ENCODE results near the gene DSC2. TPM values are rescaled to one million over a fixed set of nuclear protein-coding genes. Genes with fewer than 3 reads are reported as not detected.

The DSC2 gene
- polyA plus RNA-seq, 1 of the 3 experiments (the other 2 are of a cell fraction): not detected

DNA sequence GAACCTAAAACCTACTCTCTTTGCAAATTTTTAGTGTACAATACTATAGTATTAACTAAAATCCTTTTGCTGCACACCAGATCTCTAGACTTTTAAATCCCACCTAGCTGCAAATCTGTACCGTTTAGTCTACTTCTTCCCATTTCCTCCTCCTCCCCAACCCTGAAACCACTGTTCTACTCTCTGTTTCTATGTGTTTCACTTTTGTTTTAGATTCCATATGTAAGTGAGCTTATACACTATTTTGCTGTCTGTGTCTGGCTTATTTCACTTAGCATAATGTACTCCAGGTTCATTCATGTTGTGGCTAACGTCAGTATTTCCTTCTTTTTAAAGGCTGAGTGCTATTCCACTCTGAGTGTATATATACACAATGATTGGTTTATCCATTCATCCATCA, 18.4 kb upstream of the DSC2 start:
- POLR2A ChIA-PET: no interaction called here
- 3% methylated on average over 2 of the region's 2 CpGs for WGBS (ENCODE audit: low lambda C conversion rate)

More for the DNA sequence above, 18.4 kb upstream of the DSC2 start:
- no peaks in the 10 kb centered on the region for H3K79me2 ChIP-seq (ENCODE audit: insufficient read depth)
- H3K9me3 ChIP-seq: no peaks in the 10 kb centered on the region
- no peak overlapping the region for H2AFZ ChIP-seq (ENCODE audit: low read depth)
- TF ChIP-seq MXI1 (IDR thresholded peaks at IDR 0.05; ENCODE audit: low read depth, low read length): no peak
- TF ChIP-seq MAX (IDR thresholded peaks at IDR 0.05; ENCODE audit: low read depth): no peak
- no peak for TF ChIP-seq EZH2phosphoT487 (IDR thresholded peaks at IDR 0.05; ENCODE audit: borderline replicate concordance, low read depth)
- no peak for TF ChIP-seq PBX3 (IDR thresholded peaks at IDR 0.05)
- TF ChIP-seq USF1 (IDR thresholded peaks at IDR 0.05; ENCODE audit: borderline replicate concordance, low read depth): no peak
- TF ChIP-seq CHD2 (IDR thresholded peaks at IDR 0.05; ENCODE audit: low read length, partially characterized antibody): no peak
- TF ChIP-seq GABPA (IDR thresholded peaks at IDR 0.05; ENCODE audit: low read depth): no peak
- no peak for TF ChIP-seq ZBTB33 (IDR thresholded peaks at IDR 0.05; ENCODE audit: borderline replicate concordance, low read depth)
- no peak overlapping the region for H3K9ac ChIP-seq
- no peak overlapping the region for H3K4me3 ChIP-seq (ENCODE audit: low read depth in 2 of 2, low read length in 1 of 2)
- no peak overlapping the region for H3K27ac ChIP-seq (ENCODE audit: low read depth in 2 of 2, low read length in 1 of 2)
- no peaks in the 10 kb centered on the region for H3K27me3 ChIP-seq (ENCODE audit: insufficient read depth)
- H3K36me3 ChIP-seq (replicated peaks in 1 of 2; ENCODE audit: control insufficient read depth in 1 of 2, insufficient read depth in 2 of 2, low read length in 1 of 2): no peaks in the 10 kb centered on the region
- H3F3A ChIP-seq (replicated peaks; ENCODE audit: insufficient read depth): no peaks in the 10 kb centered on the region
- H3K4me1 ChIP-seq (ENCODE audit: control insufficient read depth in 1 of 2, insufficient read depth in 2 of 2, low read depth in 1 of 2, low read length in 1 of 2): no peaks in the 10 kb centered on the region
- DNase-seq: no peak
- CTCF ChIA-PET: no interaction called here
- H4K20me1 ChIP-seq (ENCODE audit: insufficient read depth): no peaks in the 10 kb centered on the region
- no peak overlapping the region for H3K4me2 ChIP-seq
- H3K9me2 ChIP-seq: no peaks in the 10 kb centered on the region

Measured in SK-N-SH (cell line).